Activated CD4-positive, CD25-positive, alpha-beta regulatory T cell treated with anti-CD3 and anti-CD28 coated beads, Interleukin-2, amount 50 U/mL, for 16 hours (primary cell): Measurements from ENCODE around the gene ACTL10.

ENCODE experiments used
- DNase-seq: peaks from one replicate; pipeline ENCODE4 v3.0.0-alpha.2; 2020; ENCODE audit warnings: low read depth, low spot score

Gene ACTL10

DNA sequence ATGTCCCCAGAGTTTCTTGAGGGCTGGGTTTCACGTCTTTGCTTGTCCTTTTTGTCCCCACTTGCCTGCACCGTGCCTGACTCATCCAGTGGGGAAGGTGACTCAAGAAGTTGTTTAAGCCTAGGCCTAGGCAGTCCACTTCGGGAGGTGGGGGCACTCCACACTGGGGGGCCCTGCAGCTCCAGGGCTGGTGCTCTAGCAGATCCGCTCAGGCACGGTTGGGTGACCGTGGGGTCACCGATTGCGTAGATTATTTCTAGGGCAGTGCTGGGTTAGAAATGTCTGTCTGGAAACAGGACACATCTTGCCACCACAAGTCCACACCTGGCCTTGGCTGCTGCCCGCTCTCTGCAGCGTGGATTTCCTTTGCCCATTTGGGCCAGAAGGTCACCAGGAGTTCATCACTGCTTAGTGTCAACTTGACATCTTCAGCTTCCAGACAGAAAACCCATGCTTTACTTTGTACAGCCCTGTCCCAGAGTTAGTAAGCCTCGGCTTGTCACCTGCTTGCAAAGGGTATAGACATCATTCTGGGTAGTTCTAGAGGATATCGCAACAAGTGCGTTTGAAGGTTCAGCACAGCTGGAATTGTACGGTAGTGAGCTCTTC, 18.2 kb upstream of the ACTL10 start:
- no peak for DNase-seq

DNA sequence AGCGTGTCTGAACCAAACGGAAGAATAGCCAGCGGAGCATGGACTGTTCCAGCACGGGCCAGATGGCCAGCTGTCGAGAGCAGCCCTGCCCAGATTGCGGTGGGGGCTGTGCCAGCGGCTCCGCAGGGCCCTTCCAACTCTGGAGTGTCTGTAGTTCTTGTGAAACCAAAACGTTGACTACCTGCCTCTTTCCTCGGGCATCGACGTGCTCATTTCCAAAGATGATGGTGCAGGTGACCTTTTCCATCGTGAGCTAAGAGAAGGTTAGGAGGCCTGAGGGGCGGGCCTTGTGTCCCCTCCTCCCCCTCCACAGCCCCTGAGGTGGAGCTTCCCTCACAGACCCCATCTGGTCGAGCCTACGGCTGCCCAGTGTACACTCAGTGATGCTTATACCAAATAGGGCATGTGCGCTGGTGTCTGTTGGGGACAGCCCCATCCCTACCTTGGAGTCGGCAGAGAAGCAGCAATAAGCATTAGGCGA, 17.5 kb upstream of the ACTL10 start:
- no peak for DNase-seq

DNA sequence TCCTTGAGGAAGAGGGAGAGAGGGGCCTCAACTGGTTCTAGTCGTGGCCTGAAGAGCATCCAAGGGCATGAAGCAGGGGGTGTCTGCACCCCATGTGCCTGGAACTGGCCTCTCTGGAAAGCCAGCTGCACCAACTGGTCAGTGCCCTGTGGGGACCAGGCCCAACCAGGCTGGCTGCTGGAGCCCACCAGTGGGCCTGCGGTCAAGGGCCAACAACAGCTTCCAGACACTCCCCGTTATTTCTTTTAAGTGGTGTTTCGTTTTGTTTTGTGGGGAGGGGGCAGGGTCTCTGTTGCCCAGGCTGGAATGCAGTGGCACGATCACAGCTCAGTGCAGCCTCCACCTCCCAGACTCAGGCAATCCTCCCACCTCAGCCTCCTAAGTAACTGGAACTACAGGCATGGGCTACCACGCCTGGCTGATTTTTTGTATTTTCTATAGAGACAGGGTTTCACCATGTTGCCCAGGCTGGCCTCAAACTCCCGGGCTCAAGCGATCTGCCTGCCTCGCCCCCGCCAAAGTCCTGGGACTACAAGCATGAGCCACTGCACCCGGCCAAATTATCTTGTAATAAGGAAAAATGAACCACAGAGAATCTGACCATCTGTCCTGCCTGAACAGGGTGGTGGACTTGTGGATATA, 16.5 kb upstream of the ACTL10 start:
- DNase-seq = no peak

DNA sequence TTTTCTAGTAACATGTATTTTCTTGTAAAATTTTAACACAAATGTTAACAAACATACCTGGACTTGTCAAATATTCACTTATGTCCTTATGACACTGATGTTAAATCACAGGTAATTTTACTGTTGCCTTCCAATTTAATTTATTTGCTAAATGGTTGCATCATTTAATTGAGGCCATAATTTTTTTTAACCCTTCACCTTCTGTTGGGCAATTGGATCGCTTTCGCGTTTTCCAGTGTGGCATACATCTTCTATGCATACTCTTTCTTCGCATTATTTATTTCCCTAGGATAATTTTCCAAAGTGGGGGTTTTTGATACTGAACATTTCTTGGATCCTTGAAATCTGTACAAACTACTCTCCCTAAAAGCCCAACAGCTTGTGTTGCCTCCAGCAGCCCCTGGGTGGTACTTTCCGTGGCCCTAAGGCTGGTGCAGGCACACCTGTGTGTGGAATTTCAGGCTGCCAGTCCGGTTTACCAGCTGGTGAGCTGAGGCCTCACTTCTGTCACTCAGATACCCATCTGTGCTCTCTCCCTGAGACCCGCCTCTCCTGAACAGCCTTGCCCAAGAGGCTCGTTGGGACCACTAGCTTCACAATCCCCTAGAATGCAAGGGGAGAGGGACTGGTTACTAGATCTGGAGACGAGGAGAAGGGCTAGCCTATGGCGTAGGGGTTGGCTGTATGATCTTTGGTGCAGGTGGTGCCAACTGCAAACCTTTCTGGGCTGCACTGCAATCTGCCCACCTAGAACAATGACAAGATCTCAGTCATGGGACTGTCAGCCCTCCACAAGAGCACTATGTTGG, 15.8 kb upstream of the ACTL10 start:
- no peak for DNase-seq

DNA sequence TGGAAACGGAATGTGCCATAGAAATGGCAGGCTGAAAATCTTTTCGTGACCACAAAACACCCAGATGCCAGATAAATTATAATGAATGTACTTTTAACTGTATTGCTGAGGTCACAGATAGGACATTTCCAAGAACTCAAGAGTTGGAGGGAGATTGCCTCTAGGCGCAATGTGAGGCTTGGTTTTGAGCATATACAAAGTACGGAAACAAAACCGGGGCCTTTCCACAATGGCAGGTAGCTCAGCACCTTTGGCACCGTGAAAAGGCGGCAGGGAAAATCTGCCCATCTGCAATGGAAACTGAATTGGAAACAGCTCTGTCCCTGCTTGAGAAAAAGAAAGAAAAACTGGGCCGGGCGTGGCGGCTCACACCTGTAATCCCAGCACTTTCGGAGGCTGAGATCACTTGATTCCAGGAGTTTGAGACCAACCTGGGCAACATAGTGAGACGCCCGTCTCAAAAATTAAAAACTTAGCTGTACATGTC, 15.1 kb upstream of the ACTL10 start:
- no peak for DNase-seq

DNA sequence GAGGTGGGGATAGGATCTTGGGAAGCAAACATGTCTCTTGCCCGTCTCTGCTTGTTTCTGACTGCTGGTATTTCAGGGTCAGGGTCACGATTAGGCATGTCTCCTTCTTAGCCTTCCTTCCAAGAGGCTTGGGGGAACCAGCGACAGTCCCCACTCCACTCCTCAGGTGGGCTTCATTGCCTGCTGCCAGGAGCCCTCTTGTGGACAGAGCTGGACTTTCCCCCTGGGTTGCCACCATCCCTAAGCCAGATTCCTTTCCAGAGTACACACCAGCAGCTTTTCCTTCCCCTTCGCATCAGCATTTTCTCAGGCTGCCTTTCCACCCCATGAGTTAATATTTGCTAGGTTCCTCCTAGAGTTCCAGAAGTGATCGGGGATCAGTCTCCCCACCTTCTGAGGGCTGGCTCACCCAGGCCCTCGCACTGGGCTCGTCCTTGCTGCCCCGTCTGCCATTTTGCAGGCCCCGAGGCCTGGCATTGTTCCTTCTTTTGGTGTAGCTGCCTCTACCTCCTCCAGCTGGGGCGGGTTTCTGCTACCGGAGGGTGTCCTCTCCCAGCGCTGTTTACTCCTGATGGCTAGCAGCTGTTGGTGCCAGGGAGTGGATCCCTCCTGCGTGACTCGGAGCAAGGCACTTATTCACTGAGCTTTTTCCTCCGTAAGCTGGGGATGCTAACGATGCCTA, 13.4 kb upstream of the ACTL10 start:
- DNase-seq = no peak

DNA sequence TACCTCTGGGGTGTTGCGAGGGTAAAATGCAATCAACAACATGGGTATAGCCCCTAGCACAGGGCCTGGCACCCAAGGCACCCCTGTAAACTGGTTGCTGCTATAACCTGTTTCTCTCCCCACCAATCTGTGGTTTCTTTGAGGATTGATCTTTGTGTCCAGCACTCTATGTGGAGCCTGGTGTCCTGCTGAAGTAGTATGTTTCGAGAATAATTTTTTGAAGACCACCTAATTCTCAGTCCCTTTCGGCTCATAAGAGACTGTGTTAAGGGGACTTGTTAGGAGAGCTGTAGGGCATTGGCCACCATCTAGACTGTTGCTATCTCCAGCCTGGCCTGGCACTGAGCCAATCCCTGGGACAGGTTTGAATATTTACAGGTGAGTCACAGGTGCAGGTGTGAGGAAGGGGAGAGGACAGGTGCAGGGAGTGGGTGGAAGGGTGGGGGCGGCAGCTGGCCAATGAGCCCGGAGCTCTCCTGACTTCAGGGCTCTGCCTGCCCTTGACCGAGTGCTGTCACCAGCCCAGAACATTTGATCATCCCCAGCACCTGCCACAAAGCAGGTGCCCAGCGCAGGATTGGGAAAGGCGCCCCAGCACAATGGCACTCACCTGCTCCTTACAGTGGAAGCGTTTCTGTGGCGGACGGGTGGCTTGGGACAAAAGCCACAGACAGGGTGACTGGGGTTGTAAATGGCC, 12.7 kb upstream of the ACTL10 start:
- no peak for DNase-seq

DNA sequence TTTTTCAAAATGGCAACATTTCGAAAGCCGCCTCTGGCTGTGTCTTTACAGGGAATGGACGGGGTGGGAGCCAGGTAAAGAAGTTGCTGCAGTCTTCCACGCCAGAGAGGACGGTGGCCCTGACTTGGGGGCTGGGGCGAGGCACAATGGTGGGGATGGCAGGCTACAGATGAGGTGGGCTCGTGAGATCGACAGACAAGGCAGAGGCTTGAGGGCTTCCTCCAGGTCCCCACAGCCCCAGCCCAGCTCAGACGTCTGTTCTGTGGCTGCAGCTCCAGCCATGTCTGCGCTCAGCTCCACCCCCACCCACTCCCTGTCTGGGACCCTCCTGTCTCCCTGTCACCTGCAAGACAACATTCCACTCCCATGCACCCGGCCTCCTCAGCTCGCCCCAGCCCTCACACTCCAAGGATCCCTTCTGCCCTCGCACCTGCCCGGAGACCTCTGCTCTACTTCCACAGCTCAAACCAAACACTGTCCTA, 12.0 kb upstream of the ACTL10 start:
- no peak for DNase-seq

DNA sequence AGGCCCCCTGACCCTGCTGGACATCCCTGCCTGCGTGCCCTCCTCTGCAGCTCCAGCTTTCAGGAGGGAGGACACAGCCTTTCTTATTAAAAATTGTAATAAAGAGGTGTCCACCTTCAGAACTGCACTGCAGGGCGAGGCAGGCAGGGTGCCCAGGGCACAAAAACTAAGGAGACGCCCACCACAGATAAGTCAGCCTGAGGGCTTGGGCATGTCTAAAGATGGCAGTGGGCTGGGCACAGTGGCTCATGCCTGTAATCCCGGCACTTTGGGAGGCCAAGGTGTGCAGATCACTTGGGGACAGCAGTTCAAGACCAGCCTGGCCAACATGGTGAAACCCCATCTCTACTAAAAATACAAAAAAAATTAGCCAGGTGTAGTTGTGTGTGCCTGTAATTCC, 11.6 kb upstream of the ACTL10 start:
- DNase-seq = no peak

DNA sequence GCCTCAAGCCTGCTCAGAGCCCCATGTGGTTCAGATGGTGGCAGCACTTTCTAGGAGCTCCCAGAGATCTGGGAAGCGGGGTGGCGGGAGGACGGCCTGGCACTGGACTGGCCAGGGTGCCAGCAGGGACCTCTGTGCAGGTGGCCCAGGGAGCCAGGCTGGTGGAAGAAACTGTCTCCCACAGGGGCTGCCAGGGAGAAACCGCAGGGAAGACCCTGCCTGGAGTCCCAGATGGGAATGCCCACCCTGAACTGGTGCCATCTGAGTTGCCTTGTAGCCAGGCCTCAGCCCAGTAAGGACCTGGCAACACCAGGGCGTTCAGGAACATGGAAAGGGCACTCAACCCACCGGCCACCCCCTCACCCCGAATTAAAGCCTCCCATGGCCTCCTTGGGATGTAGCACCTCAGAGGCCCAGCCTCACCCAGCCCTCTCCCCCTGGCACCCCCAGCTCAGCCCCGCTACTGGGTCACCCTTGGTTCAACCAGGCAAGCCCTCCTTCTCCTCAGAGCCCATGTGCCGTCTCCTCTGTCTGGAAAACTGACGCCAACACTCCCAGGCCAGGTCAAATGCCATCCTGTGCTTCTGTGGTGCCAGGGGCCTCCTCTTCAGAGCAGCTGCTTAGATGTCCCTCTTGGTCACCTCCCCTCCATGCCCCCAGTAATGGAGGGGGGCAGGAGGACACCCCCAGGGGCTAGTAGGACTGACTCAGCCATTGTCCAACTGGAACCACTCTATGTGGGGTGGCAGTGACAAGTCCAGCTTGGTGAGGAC, 10.5 kb upstream of the ACTL10 start:
- no peak for DNase-seq

DNA sequence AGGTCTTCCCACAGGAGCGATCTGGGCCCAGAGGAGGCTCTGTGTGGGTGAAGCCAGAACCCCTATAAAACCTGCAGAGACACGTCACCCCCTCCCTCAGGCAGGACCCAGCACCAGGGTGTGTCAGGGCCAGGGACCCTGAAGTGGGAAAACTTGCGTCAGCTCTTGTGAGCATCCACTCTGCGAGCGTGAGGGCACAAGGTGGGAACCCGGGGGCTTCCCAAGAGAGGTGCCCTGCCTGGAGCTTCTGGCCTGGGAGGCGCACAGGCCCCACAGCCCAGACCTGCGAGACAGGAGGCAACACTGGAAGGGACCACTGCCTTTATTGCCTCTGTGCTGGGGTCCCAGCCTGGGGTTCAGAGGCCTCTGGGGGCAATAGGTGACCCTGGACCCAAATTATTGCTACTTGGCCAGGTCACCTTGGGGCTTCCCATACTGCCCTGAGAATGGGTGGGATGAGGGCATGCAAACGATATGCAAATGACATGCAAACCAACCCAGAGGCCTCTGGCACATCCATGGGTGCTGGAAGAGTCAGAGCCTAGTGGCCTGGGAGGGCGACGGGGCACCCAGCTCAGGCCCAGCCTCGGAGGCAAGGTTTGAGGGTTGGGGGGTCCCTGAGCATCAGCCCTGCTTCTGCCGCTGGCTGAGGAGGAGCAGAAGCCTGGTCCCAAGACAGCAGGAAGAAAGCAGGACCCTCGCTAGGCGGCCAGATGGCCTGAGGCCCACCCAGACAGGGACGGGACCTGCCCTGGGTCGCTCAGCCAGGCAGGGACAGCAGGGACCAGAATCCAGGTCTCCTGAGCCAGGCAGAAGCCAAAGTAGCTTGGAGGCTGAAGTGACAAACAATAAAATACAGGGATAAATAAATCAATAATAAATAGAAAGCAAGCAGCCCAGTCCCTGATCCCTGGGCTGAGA, 9.7 kb upstream of the ACTL10 start:
- DNase-seq = no peak

DNA sequence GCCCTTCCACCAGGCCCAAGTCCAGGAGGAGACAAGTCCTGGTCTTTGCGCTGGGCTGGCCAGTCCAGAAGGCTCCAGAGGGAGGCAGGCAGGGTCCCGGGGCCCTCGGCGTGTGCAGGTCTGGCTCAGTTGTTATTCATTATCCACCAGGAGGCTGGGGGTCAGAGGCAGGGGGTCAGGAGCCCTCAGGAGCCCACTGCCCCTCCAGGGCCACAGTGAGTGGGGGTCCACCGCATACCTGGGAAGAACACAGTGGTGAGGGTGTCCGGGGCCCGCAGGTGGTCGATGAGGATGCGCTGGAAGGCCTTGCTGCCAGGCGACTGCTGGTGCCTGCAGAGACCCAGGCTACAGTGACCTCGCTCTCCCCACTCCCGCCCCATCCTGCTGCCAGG, 9.0 kb upstream of the ACTL10 start:
- DNase-seq = no peak

DNA sequence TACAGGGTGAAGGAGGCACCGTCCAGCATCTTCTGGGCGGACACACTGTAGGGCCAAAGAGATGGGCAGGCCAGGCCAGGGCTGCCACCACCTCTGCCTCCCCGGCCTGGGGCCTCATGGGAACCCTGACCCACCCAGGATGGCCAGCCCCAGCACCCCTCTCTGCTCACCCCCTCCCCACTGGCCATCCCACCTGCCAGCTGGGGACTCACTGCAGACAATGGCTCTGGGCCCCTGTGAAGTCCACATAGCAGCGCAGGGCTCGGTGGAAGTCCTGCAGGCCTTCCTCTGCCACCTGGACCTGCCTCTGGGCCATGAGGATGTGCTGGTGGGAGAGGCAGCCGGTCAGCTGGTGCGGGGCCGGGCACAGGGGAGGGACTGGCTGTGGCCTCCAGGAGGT, 8.2 kb upstream of the ACTL10 start:
- DNase-seq = no peak

DNA sequence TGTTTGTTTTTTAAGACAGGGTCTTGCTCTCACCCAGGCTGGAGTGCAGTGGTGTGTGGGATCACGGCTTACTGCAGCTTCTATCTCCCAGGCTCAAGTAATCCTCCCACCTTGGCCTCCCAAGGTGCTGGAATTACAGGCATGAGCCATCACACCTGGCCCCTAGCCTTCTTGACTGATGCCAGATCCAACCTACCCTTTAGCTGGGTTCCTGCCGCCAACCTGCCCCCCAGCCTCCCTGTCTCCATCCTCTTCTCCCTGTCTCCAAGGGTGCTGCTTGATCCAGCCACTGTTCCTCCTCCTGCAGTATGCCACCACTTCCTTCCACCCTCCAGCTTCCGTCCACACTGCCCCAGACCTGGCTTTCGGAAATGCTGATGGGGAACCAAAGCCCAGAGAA, 7.8 kb upstream of the ACTL10 start:
- DNase-seq = no peak

DNA sequence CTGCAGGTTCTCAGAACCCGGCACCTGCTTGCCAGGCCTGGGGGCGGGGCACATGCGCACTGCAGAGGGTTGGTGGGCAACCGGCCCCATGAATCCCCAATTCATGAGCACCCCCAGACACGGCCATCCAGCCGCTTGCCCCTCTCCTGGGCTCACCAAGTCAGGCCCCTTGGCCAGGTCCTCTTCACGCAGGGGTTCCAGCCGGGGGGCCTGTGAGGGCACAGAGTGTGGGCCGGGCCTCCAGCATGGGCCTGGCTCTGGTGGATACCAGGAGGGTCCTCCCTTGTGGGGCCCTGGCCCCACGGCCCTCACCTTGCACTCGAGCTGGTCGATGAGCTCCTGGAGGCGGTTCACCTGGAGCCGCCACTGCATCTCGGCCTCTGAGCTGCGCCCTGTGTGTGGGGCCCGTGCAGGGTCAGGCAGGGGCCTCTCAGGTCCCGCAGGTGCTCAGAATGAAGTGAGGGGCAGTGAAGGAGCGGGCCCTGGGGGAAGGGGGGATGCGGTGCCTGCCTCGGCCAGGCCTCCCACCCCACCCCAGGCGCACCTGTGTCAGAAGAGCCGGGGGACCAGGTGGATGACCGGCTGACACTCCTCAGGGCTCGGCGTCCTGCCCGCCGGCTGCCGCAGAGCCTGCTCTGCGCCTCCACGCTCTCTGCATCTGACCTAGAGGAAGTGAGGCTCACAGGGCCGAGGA, 7.3 kb upstream of the ACTL10 start:
- no peak for DNase-seq

DNA sequence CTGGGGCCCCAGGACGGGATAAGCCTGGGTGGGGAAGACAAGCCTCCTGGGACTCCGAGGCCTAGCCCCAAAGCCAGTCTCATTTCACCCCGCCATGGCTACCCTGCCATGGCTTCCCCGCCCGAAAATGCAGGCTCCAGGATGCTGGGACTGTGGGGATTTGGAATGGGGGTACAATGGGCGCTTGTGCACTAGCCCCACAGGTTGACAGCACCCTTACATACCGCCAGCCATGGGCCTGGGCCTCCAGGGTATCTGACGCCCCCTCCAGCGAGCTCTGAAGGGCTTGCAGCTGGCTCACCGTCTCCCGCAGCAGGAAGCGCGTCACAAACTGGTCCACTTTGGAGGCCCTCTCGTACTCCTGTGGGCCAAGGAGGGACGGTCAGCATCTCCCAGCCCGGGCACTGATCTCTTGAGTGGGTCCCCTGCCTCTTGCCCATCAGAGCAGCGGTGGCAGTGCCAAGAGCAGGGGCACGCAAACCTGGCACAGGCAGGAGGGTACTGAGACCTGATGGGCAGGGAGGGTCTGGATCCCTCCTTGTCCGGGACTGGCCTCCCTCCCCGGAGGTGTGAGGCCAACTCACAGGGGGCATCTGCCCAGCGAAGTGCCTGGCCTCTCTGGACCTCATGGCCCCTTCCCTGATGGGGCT, 6.6 kb upstream of the ACTL10 start:
- DNase-seq = no peak

DNA sequence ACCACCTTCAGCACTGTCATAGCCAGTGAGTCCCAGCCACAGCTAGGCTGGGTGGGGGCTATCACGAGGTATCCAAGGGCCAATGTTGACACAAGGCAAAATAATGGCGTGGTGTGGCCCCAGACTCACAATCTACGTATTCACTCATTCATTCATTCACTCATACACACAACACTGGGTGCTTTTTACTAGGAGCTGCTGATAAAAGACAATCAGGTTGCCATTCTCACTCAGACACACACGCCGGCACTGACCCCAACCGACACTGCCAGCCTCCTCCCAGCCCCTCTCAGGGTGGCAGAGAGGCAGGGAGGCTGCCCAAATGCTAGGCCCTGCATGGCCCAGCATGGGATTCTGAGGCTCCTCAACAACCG, 6.1 kb upstream of the ACTL10 start:
- no peak for DNase-seq

DNA sequence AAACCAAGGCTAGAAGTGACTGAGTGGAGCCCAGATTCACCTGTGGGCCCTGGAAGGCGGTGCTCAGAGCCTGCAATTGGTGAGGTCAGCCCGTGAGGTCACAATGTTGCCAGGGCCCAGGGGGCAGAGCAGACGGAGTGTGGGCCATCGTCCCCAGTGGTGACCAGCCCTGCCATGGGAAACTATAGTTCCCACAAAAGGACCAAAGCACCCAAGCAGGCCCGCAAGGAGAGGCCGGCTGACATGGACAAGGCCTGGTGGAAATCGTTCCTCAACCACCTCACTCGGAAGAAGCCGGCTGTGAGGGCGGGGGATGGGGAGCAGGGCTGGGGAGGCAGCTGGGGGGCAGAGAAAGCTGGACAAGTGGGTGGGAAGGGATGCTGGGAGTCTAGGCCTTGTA, 4.6 kb upstream of the ACTL10 start, which contains the start of gene C20orf144:
TSS of gene C20orf144 (plus strand) at position 156 of the 400 bp plus-strand sequence. CDS start at position 175, 19 bp downstream.
- no peak for DNase-seq
